Panc1 (cell line): ENCODE measurements around the gene PTP4A2. TPM values are rescaled to one million over a fixed set of nuclear protein-coding genes. Genes with fewer than 3 reads are reported as not detected.

ENCODE experiments used
- ATAC-seq: fragments of 200-7000 bp; cut with Tn5 transposase; 2 replicates; pipeline ENCODE4 v1.9.1; 2020; ENCODE audit warnings: mild to moderate bottlenecking, moderate library complexity
- BruUV-seq: library from RNA; stranded (reverse); fragments of 400-500 nt; replicated peaks from 2 replicates; lab custom pipeline; 2021; lab: Mats Ljungman, UMichigan
- CTCF ChIA-PET: fragments of 300-600 bp; sonication (Branson Sonifier 250); formaldehyde crosslinking; loops from one replicate; lab custom pipeline; 2022; ENCODE audit warnings: antibody characterized with exemption; lab: Charles Lee
- POLR2A ChIA-PET: fragments of 300-600 bp; sonication (Branson Sonifier 250); formaldehyde crosslinking; loops from one replicate; lab custom pipeline; 2022; ENCODE audit warnings: antibody characterized with exemption; lab: Charles Lee
- DNase-seq: peaks from one replicate; pipeline ENCODE4 v3.0.0-alpha.2; 2010; ENCODE audit warnings: low read depth, low spot score
- H3K27ac ChIP-seq: 2 replicates; pipeline ENCODE4 v1.5.1; 2011; ENCODE audit warnings: mild to moderate bottlenecking, low read length, inconsistent platforms
- H3K27me3 ChIP-seq: fragments of 200-500 bp; sonication (Bioruptor generic); 2 replicates; pipeline ENCODE4 v1.6.0; 2014; ENCODE audit warnings: low read length, inconsistent platforms; ENCODE audit not compliant: control insufficient read depth, insufficient read depth
- H3K36me3 ChIP-seq: fragments of 200-500 bp; sonication (Bioruptor generic); 2 replicates; pipeline ENCODE4 v1.5.1; 2014; ENCODE audit warnings: inconsistent platforms, mild to moderate bottlenecking, low read length, moderate library complexity; ENCODE audit not compliant: control insufficient read depth, insufficient read depth
- H3K4me1 ChIP-seq: 2 replicates; pipeline ENCODE4 v1.5.1; 2011; ENCODE audit warnings: inconsistent platforms, mild to moderate bottlenecking, low read length, moderate library complexity; ENCODE audit not compliant: control insufficient read depth, insufficient read depth
- H3K4me3 ChIP-seq, 2 experiments: 2 replicates each; pipeline ENCODE4 v1.5.1; 2011 to 2012; ENCODE audit warnings: low read depth in 2 of 2, low read length in 2 of 2, mild to moderate bottlenecking in 2 of 2, inconsistent platforms in 1 of 2, moderate library complexity in 1 of 2
- H3K9me3 ChIP-seq: fragments of 200-500 bp; sonication (Bioruptor generic); 2 replicates; pipeline ENCODE4 v1.5.1; 2014; ENCODE audit warnings: low read depth, mild to moderate bottlenecking, inconsistent platforms, low read length, moderate library complexity; ENCODE audit not compliant: control insufficient read depth, insufficient read depth
- POLR2AphosphoS5 ChIP-seq: IDR thresholded peaks from 2 replicates; pipeline ENCODE4 v1.6.1; 2012; ENCODE audit warnings: mild to moderate bottlenecking, low read depth, low read length, moderate library complexity
- SIN3A ChIP-seq: IDR thresholded peaks from 2 replicates; pipeline ENCODE4 v1.6.1; 2012; ENCODE audit warnings: low read depth, mild to moderate bottlenecking, low read length, moderate library complexity, borderline replicate concordance; ENCODE audit not compliant: insufficient read depth
- TCF7L2 ChIP-seq: IDR thresholded peaks from 2 replicates; pipeline ENCODE4 v1.6.1; 2011; ENCODE audit warnings: mild to moderate bottlenecking, low read depth, low read length, inconsistent platforms
- in situ Hi-C: cut with HindIII; loops from 2 replicates; pipeline ENCODE4 v1.10.0; 2016; ENCODE audit warnings: low sequenced_read_pairs, low pct_unique_long_range_greater_than_20kb
- intact Hi-C: fragments of 100-400 bp; cut with micrococcal nuclease; formaldehyde crosslinking; loops from one replicate; pipeline ENCODE4 v1.10.0; 2022; ENCODE audit not compliant: unreplicated experiment
- total RNA-seq: library from RNA; stranded (reverse); gene quantifications from one replicate; pipeline ENCODE4 v1.2.1, GENCODE V29; 2021; ENCODE audit not compliant: unreplicated experiment
- TF ChIP-seq, protein P1 (sequence below), 2 experiments: IDR thresholded peaks; 2 replicates each; pipeline ENCODE4 v1.6.1; 2011 to 2012; ENCODE audit warnings: low read depth in 2 of 2, control low read depth in 1 of 2, low read length in 1 of 2, mild to moderate bottlenecking in 1 of 2, moderate library complexity in 1 of 2; ENCODE audit not compliant: insufficient read depth in 1 of 2
- TF ChIP-seq, protein P2 (sequence below): fragments of 450-650 bp; IDR thresholded peaks from 2 replicates; pipeline ENCODE4 v1.5.1; 2017; ENCODE audit warnings: mild to moderate bottlenecking

The PTP4A2 gene
- total RNA-seq, 1 experiment from 2014 or later = 559 TPM

DNA sequence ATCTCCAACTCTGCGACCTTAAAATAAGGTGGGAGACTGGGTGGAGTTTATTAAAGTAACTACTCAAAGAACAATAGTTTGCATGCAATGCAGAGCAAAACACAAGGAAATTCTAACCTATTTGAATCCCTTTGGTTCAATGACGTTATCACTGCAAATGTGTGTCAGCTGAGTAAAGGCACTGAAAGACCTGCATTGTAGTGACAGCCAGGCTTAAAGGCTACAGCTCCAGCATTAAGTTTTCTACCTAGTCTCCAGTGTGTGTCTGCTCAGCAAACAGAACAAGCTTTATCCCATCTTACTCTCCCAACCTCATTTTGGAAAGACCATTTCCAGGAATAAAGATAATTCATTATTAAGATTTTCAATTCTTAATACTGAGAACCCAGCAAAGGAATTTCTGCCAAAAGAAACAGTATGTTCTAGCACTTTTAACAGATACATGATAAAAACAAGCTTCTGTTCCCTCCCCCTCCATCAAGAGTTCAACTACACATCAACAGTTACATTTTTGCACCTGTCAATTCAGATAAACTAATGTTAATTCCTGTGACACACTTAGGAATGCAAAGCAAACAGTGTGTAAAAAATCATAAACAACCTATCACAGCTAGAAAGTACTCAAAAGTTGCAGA lies 14.2 kb downstream of the PTP4A2 start:
- peaks cover under 1% of the 10 kb centered on the region; the same call in 1 of the 2 replicates for H3K36me3 ChIP-seq
- ChIA-PET POLR2A (no interaction called here), CTCF (interaction anchor here (0.7 kb wide), 1 partner anchor 20 kb away, joined by 3 read pairs; no protein-coding TSS in a partner anchor)
- no peaks in the 10 kb centered on the region for H3K27me3 ChIP-seq
- TSS peak; percentile 7 for BruUV-seq
- H3K9me3 ChIP-seq = no peaks in the 10 kb centered on the region
- ATAC-seq = 0 out of 2 replicates have a peak, but pooled peaks have one; percentile 39
- peak overlapping the region; percentile 41; the same call in 1 of the 2 replicates for H3K27ac ChIP-seq
- intact Hi-C loops (no loop called here), in situ Hi-C loops (no loop called here)
- H3K4me1 ChIP-seq = peaks cover 66% of the 10 kb centered on the region
- TF ChIP-seq, protein P1, sequence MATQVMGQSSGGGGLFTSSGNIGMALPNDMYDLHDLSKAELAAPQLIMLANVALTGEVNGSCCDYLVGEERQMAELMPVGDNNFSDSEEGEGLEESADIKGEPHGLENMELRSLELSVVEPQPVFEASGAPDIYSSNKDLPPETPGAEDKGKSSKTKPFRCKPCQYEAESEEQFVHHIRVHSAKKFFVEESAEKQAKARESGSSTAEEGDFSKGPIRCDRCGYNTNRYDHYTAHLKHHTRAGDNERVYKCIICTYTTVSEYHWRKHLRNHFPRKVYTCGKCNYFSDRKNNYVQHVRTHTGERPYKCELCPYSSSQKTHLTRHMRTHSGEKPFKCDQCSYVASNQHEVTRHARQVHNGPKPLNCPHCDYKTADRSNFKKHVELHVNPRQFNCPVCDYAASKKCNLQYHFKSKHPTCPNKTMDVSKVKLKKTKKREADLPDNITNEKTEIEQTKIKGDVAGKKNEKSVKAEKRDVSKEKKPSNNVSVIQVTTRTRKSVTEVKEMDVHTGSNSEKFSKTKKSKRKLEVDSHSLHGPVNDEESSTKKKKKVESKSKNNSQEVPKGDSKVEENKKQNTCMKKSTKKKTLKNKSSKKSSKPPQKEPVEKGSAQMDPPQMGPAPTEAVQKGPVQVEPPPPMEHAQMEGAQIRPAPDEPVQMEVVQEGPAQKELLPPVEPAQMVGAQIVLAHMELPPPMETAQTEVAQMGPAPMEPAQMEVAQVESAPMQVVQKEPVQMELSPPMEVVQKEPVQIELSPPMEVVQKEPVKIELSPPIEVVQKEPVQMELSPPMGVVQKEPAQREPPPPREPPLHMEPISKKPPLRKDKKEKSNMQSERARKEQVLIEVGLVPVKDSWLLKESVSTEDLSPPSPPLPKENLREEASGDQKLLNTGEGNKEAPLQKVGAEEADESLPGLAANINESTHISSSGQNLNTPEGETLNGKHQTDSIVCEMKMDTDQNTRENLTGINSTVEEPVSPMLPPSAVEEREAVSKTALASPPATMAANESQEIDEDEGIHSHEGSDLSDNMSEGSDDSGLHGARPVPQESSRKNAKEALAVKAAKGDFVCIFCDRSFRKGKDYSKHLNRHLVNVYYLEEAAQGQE (IDR thresholded peaks at IDR 0.05; ENCODE audit: insufficient read depth in 1 of 2, low read depth in 2 of 2, low read length in 1 of 2) = no peak
- TF ChIP-seq POLR2AphosphoS5 = no peak
- TF ChIP-seq, protein P2, sequence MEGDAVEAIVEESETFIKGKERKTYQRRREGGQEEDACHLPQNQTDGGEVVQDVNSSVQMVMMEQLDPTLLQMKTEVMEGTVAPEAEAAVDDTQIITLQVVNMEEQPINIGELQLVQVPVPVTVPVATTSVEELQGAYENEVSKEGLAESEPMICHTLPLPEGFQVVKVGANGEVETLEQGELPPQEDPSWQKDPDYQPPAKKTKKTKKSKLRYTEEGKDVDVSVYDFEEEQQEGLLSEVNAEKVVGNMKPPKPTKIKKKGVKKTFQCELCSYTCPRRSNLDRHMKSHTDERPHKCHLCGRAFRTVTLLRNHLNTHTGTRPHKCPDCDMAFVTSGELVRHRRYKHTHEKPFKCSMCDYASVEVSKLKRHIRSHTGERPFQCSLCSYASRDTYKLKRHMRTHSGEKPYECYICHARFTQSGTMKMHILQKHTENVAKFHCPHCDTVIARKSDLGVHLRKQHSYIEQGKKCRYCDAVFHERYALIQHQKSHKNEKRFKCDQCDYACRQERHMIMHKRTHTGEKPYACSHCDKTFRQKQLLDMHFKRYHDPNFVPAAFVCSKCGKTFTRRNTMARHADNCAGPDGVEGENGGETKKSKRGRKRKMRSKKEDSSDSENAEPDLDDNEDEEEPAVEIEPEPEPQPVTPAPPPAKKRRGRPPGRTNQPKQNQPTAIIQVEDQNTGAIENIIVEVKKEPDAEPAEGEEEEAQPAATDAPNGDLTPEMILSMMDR = no peak
- TF ChIP-seq TCF7L2 = no peak
- TF ChIP-seq SIN3A = no peak
- DNase-seq = no peak
- H3K4me3 ChIP-seq = no peak overlapping the region

DNA sequence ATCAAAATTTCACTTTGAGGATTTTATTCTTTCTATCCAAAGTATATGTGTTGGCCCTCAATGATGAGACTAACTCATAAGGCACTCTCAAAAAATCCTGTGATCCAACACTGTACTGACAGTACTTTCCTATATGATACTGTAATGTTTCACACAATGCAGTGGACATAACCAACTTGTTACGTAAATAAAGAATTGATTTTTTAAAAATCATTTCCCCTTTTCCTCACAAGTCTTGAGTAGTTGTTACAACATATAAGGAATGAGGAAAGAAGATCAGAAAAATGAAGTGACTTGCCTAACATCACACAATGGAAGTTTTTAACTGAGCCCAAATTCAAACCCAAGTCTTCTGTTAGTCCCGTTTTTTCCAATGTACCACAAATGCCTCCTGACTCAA lies 17.2 kb downstream of the PTP4A2 start:
- ATAC-seq = no peak
- peaks cover 42% of the 10 kb centered on the region for H3K4me1 ChIP-seq
- TF ChIP-seq TCF7L2 (no peak), SIN3A (no peak), POLR2AphosphoS5 (no peak)
- TF ChIP-seq, protein P1 (IDR thresholded peaks at IDR 0.05; ENCODE audit: insufficient read depth in 1 of 2, low read depth in 2 of 2, low read length in 1 of 2) = no peak
- TF ChIP-seq, protein P2 = no peak
- BruUV-seq = TSS peak; percentile 17
- in situ Hi-C loops (no loop called here), intact Hi-C loops (no loop called here)
- ChIA-PET POLR2A (interaction anchor here (0.7 to 1.0 kb wide), 3 partner anchors 8 to 116 kb away, joined by 3 to 8 read pairs (median 4); no protein-coding TSS in a partner anchor), CTCF (interaction anchor here (0.5 kb wide), 1 partner anchor 189 kb away, joined by 3 read pairs; no protein-coding TSS in a partner anchor)
- peaks cover 17% of the 10 kb centered on the region for H3K36me3 ChIP-seq
- DNase-seq = no peak
- no peaks in the 10 kb centered on the region for H3K27me3 ChIP-seq
- H3K9me3 ChIP-seq = no peaks in the 10 kb centered on the region
- H3K27ac ChIP-seq = peak overlapping the region; percentile 60
- no peak overlapping the region for H3K4me3 ChIP-seq
